ENCODE results near the gene PIK3CA.
"Not testable (repeated sequence)": the region's sequence is repeated elsewhere in the genome, so short reads cannot be mapped to it uniquely, and the experiment has no call there.

Gene PIK3CA

GRCh38 chr3:179259959-179260756, 112.0 kb downstream of the PIK3CA start:
- in situ Hi-C loops (cut with HindIII; ENCODE audit: low sequenced_read_pairs): not testable (repeated sequence)

GRCh38 chr3:179260949-179261765, 113.0 kb downstream of the PIK3CA start:
- in situ Hi-C loops (cut with HindIII; ENCODE audit: low sequenced_read_pairs): no loop called here

GRCh38 chr3:179263134-179263533, 115.0 kb downstream of the PIK3CA start:
- in situ Hi-C loops (cut with HindIII; ENCODE audit: low sequenced_read_pairs): no loop called here

GRCh38 chr3:179264449-179264848, 116.3 kb downstream of the PIK3CA start:
- in situ Hi-C loops (cut with HindIII; ENCODE audit: low sequenced_read_pairs): no loop called here

- in situ Hi-C loops (cut with HindIII; ENCODE audit: low sequenced_read_pairs): no loop called here
Observed at GRCh38 chr3:179265092-179265491, 116.9 kb downstream of the PIK3CA start.

GRCh38 chr3:179265875-179266274, 117.7 kb downstream of the PIK3CA start:
- in situ Hi-C loops (cut with HindIII; ENCODE audit: low sequenced_read_pairs): no loop called here

GRCh38 chr3:179266701-179267211, 118.6 kb downstream of the PIK3CA start:
- in situ Hi-C loops (cut with HindIII; ENCODE audit: low sequenced_read_pairs): no loop called here

- in situ Hi-C loops (cut with HindIII; ENCODE audit: low sequenced_read_pairs): no loop called here
Observed at GRCh38 chr3:179268400-179269051, 120.4 kb downstream of the PIK3CA start.

GRCh38 chr3:179269152-179269707, 121.1 kb downstream of the PIK3CA start:
- in situ Hi-C loops (cut with HindIII; ENCODE audit: low sequenced_read_pairs): no loop called here

- in situ Hi-C loops (cut with HindIII; ENCODE audit: low sequenced_read_pairs): no loop called here
Observed at GRCh38 chr3:179272385-179272784, 124.2 kb downstream of the PIK3CA start.

GRCh38 chr3:179274434-179274833, 126.3 kb downstream of the PIK3CA start:
- in situ Hi-C loops (cut with HindIII; ENCODE audit: low sequenced_read_pairs): not testable (repeated sequence)

GRCh38 chr3:179276001-179276400, 127.8 kb downstream of the PIK3CA start:
- in situ Hi-C loops (cut with HindIII; ENCODE audit: low sequenced_read_pairs): no loop called here

GRCh38 chr3:179276743-179277142, 128.6 kb downstream of the PIK3CA start:
- in situ Hi-C loops (cut with HindIII; ENCODE audit: low sequenced_read_pairs): no loop called here

GRCh38 chr3:179278151-179278550, 130.0 kb downstream of the PIK3CA start:
- in situ Hi-C loops (cut with HindIII; ENCODE audit: low sequenced_read_pairs): no loop called here

- in situ Hi-C loops (cut with HindIII; ENCODE audit: low sequenced_read_pairs): no loop called here
Observed at GRCh38 chr3:179278932-179279693, 131.0 kb downstream of the PIK3CA start.

- in situ Hi-C loops (cut with HindIII; ENCODE audit: low sequenced_read_pairs): no loop called here
Observed at GRCh38 chr3:179279837-179280236, 131.7 kb downstream of the PIK3CA start.

GRCh38 chr3:179281825-179282224, 133.7 kb downstream of the PIK3CA start:
- in situ Hi-C loops (cut with HindIII; ENCODE audit: low sequenced_read_pairs): no loop called here

- in situ Hi-C loops (cut with HindIII; ENCODE audit: low sequenced_read_pairs): no loop called here
Observed at GRCh38 chr3:179286331-179286730, 138.2 kb downstream of the PIK3CA start.

GRCh38 chr3:179288845-179289244, 140.7 kb downstream of the PIK3CA start:
- in situ Hi-C loops (cut with HindIII; ENCODE audit: low sequenced_read_pairs): no loop called here

GRCh38 chr3:179289295-179289694, 141.1 kb downstream of the PIK3CA start:
- in situ Hi-C loops (cut with HindIII; ENCODE audit: low sequenced_read_pairs): no loop called here
